Mesothelial cell of epicardium (in vitro differentiated cells): ENCODE data around the gene RTN4RL1. TPM values are rescaled to one million over a fixed set of nuclear protein-coding genes. Genes with fewer than 3 reads are reported as not detected.
A peak's percentile ranks its signal among the peaks of the same experiment; 100 is the strongest.
"Not testable (repeated sequence)": the region's sequence is repeated elsewhere in the genome, so short reads cannot be mapped to it uniquely, and the experiment has no call there.

ENCODE experiments used
- DNase-seq, 2 experiments: peaks; one replicate each; pipeline ENCODE4 v3.0.0; 2021; ENCODE audit warnings: low spot score in 2 of 2; ENCODE audit not compliant: unreplicated experiment in 2 of 2
- H3K27ac Mint-ChIP-seq: 2 replicates; pipeline ENCODE4 v1.8.0; 2021; ENCODE audit warnings: mixed read lengths
- H3K27me3 Mint-ChIP-seq: 2 replicates; pipeline ENCODE4 v1.8.0; 2021; ENCODE audit warnings: low read depth, mixed read lengths
- H3K36me3 Mint-ChIP-seq: 2 replicates; pipeline ENCODE4 v1.8.0; 2021; ENCODE audit warnings: mixed read lengths
- H3K4me1 Mint-ChIP-seq: 2 replicates; pipeline ENCODE4 v1.8.0; 2021; ENCODE audit warnings: mixed read lengths
- H3K4me3 Mint-ChIP-seq: 2 replicates; pipeline ENCODE4 v1.8.0; 2021; ENCODE audit warnings: mild to moderate bottlenecking, moderate library complexity, mixed read lengths
- H3K9me3 Mint-ChIP-seq: 2 replicates; pipeline ENCODE4 v1.8.0; 2021; ENCODE audit warnings: mixed read lengths
- CTCF ChIP-seq: fragments of 200-600 bp; sonication (generic); IDR thresholded peaks from one replicate; pipeline ENCODE4 v1.5.0; 2021; ENCODE audit warnings: antibody characterized with exemption; ENCODE audit not compliant: unreplicated experiment
- microRNA-seq: library from miRNA; unstranded; fragments of <30 nt; microRNA quantifications from one replicate; pipeline ENCODE4 v1.2.0, GENCODE V29; 2021; ENCODE audit warnings: inconsistent platforms, mixed read lengths
- total RNA-seq: library from RNA; stranded (reverse); gene quantifications from 3 replicates; pipeline ENCODE4 v1.2.1, GENCODE V29; 2021

Gene RTN4RL1
- total RNA-seq, 1 donor from 2014 or later = 0.20 TPM

GRCh38 chr17:1896243-1897104 is 128.7 kb downstream of the RTN4RL1 start:
- Mint-ChIP-seq H3K27ac (no peak overlapping the region), H3K4me1 (no peaks in the 10 kb centered on the region), H3K9me3 (no peaks in the 10 kb centered on the region), H3K4me3 (no peak overlapping the region), H3K36me3 (peaks cover 17% of the 10 kb centered on the region), H3K27me3 (no peaks in the 10 kb centered on the region)
- DNase-seq = no peak
- no peak for TF ChIP-seq CTCF

DNA sequence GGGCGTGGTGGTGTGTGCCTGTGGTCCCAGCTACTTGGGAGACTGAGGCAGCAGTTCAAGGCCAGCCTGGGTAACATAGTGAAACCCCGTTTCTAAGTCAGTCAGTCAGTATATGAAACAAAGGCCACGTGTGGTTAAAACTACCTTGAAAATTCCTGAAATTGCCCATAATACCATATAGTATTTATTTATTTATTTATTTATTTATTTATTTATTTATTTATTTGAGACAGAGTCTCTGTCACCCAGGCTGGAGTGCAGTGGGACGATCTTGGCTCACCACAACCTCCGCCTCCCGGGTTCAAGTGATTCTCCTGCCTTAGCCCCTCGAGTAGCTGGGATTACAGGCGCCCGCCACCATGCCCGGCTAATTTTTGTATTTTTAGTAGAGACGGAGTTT is 129.7 kb downstream of the RTN4RL1 start:
- not testable (repeated sequence) for H3K27me3 Mint-ChIP-seq, H3K4me3 Mint-ChIP-seq

GRCh38 chr17:1894753-1895339 is 130.3 kb downstream of the RTN4RL1 start:
- peaks cover 22% of the 10 kb centered on the region for H3K36me3 Mint-ChIP-seq
- no peak overlapping the region for H3K4me3 Mint-ChIP-seq
- DNase-seq = no peak
- H3K9me3 Mint-ChIP-seq = no peaks in the 10 kb centered on the region
- TF ChIP-seq CTCF = no peak
- H3K27me3 Mint-ChIP-seq = no peaks in the 10 kb centered on the region
- no peaks in the 10 kb centered on the region for H3K4me1 Mint-ChIP-seq
- no peak overlapping the region for H3K27ac Mint-ChIP-seq

More for the DNA sequence above, 129.7 kb downstream of the RTN4RL1 start:
- not testable (repeated sequence) for H3K27ac Mint-ChIP-seq, H3K4me1 Mint-ChIP-seq, H3K9me3 Mint-ChIP-seq, DNase-seq
- peaks cover 22% of the 10 kb centered on the region for H3K36me3 Mint-ChIP-seq

GRCh38 chr17:1890758-1891450 is 134.2 kb downstream of the RTN4RL1 start:
- no peak for TF ChIP-seq CTCF
- H3K4me1 Mint-ChIP-seq = no peaks in the 10 kb centered on the region
- no peak for DNase-seq
- H3K27me3 Mint-ChIP-seq = no peaks in the 10 kb centered on the region
- no peak overlapping the region for H3K4me3 Mint-ChIP-seq
- peaks cover 3% of the 10 kb centered on the region for H3K9me3 Mint-ChIP-seq
- no peak overlapping the region for H3K27ac Mint-ChIP-seq
- H3K36me3 Mint-ChIP-seq = peaks cover 38% of the 10 kb centered on the region

- Mint-ChIP-seq H3K4me3 (no peak overlapping the region), H3K9me3 (peaks cover 13% of the 10 kb centered on the region), H3K27me3 (no peaks in the 10 kb centered on the region), H3K36me3 (peaks cover 56% of the 10 kb centered on the region), H3K4me1 (no peaks in the 10 kb centered on the region), H3K27ac (no peak overlapping the region)
- no peak for DNase-seq
- TF ChIP-seq CTCF = no peak
These were observed 136.4 kb downstream of the RTN4RL1 start for GRCh38 chr17:1888741-1889140.

Small RNA genes within 50 kb of the gene (microRNA-seq; reads per million reads assigned to microRNA genes)
- 1,002 reads per million, percentile 80 among the genes with 10 or more reads in this experiment for gene MIR132
- 31.7 reads per million, percentile 51 among the genes with 10 or more reads in this experiment for gene MIR212

Other genes starting within 250 kb of the RTN4RL1 start
- gene SMYD4, start 195.4 kb downstream of the RTN4RL1 start, total RNA-seq = 21.9 to 24.9 TPM (median 24.5 TPM) in 3 replicates
- gene RPA1, start 195.3 kb downstream of the RTN4RL1 start, total RNA-seq = 91.2 to 98.0 TPM (median 94.2 TPM) in 3 replicates
- 63.8 to 74.5 TPM (median 71.2 TPM) in 3 replicates for gene DPH1, start 4.8 kb upstream of the RTN4RL1 start, total RNA-seq
- 17.3 to 24.8 TPM (median 24.5 TPM) in 3 replicates for gene OVCA2, start 16.7 kb upstream of the RTN4RL1 start, total RNA-seq
- gene HIC1, start 29.8 kb upstream of the RTN4RL1 start, total RNA-seq = 97.9 to 99.3 TPM (median 98.9 TPM) in 3 replicates